Fibroblast of peridontal ligament (primary cell): ENCODE results near the gene DAGLA.

Experiments
- DNase-seq: peaks from one replicate; pipeline ENCODE4 v3.0.0-alpha.2; 2010; ENCODE audit errors: extremely low read depth

The DAGLA gene

GRCh38 chr11:61745781-61746441, 65.7 kb downstream of the DAGLA start:
- DNase-seq, result no peak

GRCh38 chr11:61746442-61747191, 66.4 kb downstream of the DAGLA start:
- no peak for DNase-seq

GRCh38 chr11:61747192-61747966, 67.2 kb downstream of the DAGLA start:
- peak; percentile 16 for DNase-seq

- no peak for DNase-seq
Measured at GRCh38 chr11:61747967-61748285, 67.7 kb downstream of the DAGLA start.

- no peak for DNase-seq
Measured at GRCh38 chr11:61749591-61750217, 69.5 kb downstream of the DAGLA start.

- no peak for DNase-seq
Measured at GRCh38 chr11:61750631-61751273, 70.6 kb downstream of the DAGLA start.

- no peak for DNase-seq
Measured at GRCh38 chr11:61751384-61751783, 71.2 kb downstream of the DAGLA start.

- no peak for DNase-seq
Measured at GRCh38 chr11:61752117-61752924, 72.1 kb downstream of the DAGLA start, which contains the start of gene MYRF. Gene MYRF, plus strand, starts transcription at chr11:61752636. Its CDS starts 109 bp downstream, at chr11:61752745.

- no peak for DNase-seq
Measured at GRCh38 chr11:61752925-61753521, 72.8 kb downstream of the DAGLA start.

GRCh38 chr11:61753672-61754071, 73.5 kb downstream of the DAGLA start:
- DNase-seq, result no peak

GRCh38 chr11:61754534-61755482, 74.6 kb downstream of the DAGLA start:
- no peak for DNase-seq

- no peak for DNase-seq
Measured at GRCh38 chr11:61756147-61756451, 75.9 kb downstream of the DAGLA start.

GRCh38 chr11:61756452-61757212, 76.4 kb downstream of the DAGLA start:
- DNase-seq, result no peak

GRCh38 chr11:61757213-61757862, 77.1 kb downstream of the DAGLA start:
- no peak for DNase-seq

- no peak for DNase-seq
Measured at GRCh38 chr11:61760946-61761345, 80.8 kb downstream of the DAGLA start.

- DNase-seq, result no peak
Measured at GRCh38 chr11:61761440-61762222, 81.4 kb downstream of the DAGLA start.

- DNase-seq, result no peak
Measured at GRCh38 chr11:61762223-61762615, 82.0 kb downstream of the DAGLA start.
